Measurements from ENCODE around the gene CNKSR1. TPM values are rescaled to one million over a fixed set of nuclear protein-coding genes. Genes with fewer than 3 reads are reported as not detected.

Gene CNKSR1
- total RNA-seq, 4 donors from 2014 or later, result 17.8 to 43.3 (median 25.9) TPM

DNA sequence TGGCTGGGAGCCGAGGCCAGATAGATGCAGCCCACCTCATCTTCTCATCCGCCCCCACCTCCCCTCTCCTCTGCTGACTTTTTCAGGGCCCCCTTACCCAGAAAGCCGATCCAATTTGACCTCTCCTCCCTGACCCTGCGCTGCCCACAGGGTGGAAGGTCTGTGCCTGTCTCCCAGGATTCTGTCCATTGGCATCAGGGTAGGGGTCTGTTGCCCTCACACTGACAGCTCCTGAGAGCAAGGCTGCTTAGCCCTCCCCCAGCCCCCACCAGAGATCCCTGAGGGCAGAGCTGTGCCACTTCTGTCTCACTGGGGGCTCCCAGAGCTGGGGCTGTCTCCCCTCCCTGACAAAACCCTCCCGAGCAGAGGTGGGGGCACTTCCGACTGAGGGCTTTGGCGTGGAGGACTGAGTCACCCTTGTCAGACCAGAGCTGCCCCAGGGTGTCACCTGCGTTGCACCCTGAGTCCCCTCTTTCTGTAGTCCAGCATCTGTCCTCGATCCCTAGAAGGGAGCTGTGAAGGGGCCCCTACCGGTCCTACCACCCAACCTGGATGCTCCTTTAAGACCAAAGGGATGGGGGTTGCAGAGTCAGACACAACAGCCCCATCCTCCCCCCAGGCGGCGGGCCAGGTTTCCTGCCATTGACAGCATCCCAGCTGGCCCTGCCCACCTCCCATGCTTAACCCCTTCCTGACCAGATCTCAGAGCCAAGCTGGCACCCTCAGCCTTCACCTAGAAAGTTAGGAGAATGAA, 20.8 kb upstream of the CNKSR1 start:
- intact Hi-C loops (cut with DNase I), result loop anchor here (5.0 kb wide), 1 partner anchor 124 kb away; no protein-coding TSS in a partner anchor
- Histone ChIP-seq H3K36me3 (no peaks in the 10 kb centered on the region), H3K4me1 (peaks cover 11 to 31% (median 11%) of the 10 kb centered on the region in 3 donors), H3K27ac (peak overlapping the region in 3 of 4 donors; percentile 6 to 72 (median 69)), H3K27me3 (peaks cover 0 to 60% (median 0%) of the 10 kb centered on the region in 4 donors), H3K4me3 (peak overlapping the region in 3 of 4 donors; percentile 2 to 39 (median 30)), H3K9me3 (no peaks in the 10 kb centered on the region)
- WGBS, 2 donors, result 53% methylated on average over 5 to 6 of the region's 12 CpGs
- no peak for DNase-seq
- TF ChIP-seq, protein P1, sequence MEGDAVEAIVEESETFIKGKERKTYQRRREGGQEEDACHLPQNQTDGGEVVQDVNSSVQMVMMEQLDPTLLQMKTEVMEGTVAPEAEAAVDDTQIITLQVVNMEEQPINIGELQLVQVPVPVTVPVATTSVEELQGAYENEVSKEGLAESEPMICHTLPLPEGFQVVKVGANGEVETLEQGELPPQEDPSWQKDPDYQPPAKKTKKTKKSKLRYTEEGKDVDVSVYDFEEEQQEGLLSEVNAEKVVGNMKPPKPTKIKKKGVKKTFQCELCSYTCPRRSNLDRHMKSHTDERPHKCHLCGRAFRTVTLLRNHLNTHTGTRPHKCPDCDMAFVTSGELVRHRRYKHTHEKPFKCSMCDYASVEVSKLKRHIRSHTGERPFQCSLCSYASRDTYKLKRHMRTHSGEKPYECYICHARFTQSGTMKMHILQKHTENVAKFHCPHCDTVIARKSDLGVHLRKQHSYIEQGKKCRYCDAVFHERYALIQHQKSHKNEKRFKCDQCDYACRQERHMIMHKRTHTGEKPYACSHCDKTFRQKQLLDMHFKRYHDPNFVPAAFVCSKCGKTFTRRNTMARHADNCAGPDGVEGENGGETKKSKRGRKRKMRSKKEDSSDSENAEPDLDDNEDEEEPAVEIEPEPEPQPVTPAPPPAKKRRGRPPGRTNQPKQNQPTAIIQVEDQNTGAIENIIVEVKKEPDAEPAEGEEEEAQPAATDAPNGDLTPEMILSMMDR (IDR thresholded peaks at IDR 0.05), result no peak
- no peak for TF ChIP-seq POLR2A (IDR thresholded peaks at IDR 0.05)

- Histone ChIP-seq H3K27me3 (peaks cover 0 to 76% (median 0%) of the 10 kb centered on the region in 4 donors), H3K36me3 (no peaks in the 10 kb centered on the region), H3K4me1 (peaks cover 18 to 44% (median 19%) of the 10 kb centered on the region in 3 donors), H3K27ac (peak overlapping the region in 3 of 4 donors; percentile 49 to 68 (median 64)), H3K9me3 (no peaks in the 10 kb centered on the region), H3K4me3 (peak overlapping the region in 3 of 4 donors; percentile 52 to 75 (median 56))
- WGBS, 2 donors, result 47 to 48% methylated on average over 3 to 4 of the region's 5 CpGs
- no peak for DNase-seq
- intact Hi-C loops (cut with DNase I), result loop anchor here (5.0 kb wide), 1 partner anchor 126 kb away; no protein-coding TSS in a partner anchor
- TF ChIP-seq, protein P1 (IDR thresholded peaks at IDR 0.05), result no peak
- no peak for TF ChIP-seq POLR2A (IDR thresholded peaks at IDR 0.05)
These were observed 18.9 kb upstream of the CNKSR1 start for GRCh38 chr1:26158271-26158907.

- peak within 1 kb of the TSS; percentile 0 to 75 (median 54) for H3K4me3 ChIP-seq
- H3K27ac ChIP-seq, result peak within 1 kb of the TSS in 3 of 4 donors; percentile 49 to 68 (median 64)
- peaks cover 21 to 51% (median 23%) of the 10 kb centered on the region in 3 donors for H3K4me1 ChIP-seq
- no peaks in the 10 kb centered on the region for H3K36me3 ChIP-seq
- no peak for DNase-seq
- TF ChIP-seq, protein P1 (IDR thresholded peaks at IDR 0.05), result no peak
- TF ChIP-seq POLR2A (IDR thresholded peaks at IDR 0.05), result peak in 1 of 4 donors; percentile 21
- WGBS, 2 donors, result 24 to 48% methylated on average over 2 to 4 of the region's 6 CpGs
- H3K27me3 ChIP-seq, result peaks cover 0 to 81% (median 0%) of the 10 kb centered on the region in 4 donors
- intact Hi-C loops (cut with DNase I), result loop anchor here (5.0 kb wide), 1 partner anchor 127 kb away; no protein-coding TSS in a partner anchor
- no peaks in the 10 kb centered on the region for H3K9me3 ChIP-seq
These were observed 18.2 kb upstream of the CNKSR1 start, which contains the start of gene FAM110D for GRCh38 chr1:26158908-26159742. Gene FAM110D (plus strand): TSS chr1:26159079. CDS start chr1:26161292, 2,213 bp downstream.

GRCh38 chr1:26159743-26160039, 17.6 kb upstream of the CNKSR1 start:
- intact Hi-C loops (cut with DNase I), result loop anchor here (5.0 to 10.0 kb wide), 2 partner anchors 127 to 155 kb away; partner anchors contain the start of gene CD52
- H3K27ac ChIP-seq, result peak overlapping the region in 3 of 4 donors; percentile 49 to 68 (median 64)

More at GRCh38 chr1:26159743-26160039, 17.6 kb upstream of the CNKSR1 start:
- Histone ChIP-seq H3K4me1 (peaks cover 21 to 57% (median 29%) of the 10 kb centered on the region in 3 donors), H3K9me3 (no peaks in the 10 kb centered on the region), H3K36me3 (no peaks in the 10 kb centered on the region), H3K4me3 (peak overlapping the region; percentile 0 to 75 (median 54)), H3K27me3 (peaks cover 0 to 77% (median 0%) of the 10 kb centered on the region in 4 donors)
- WGBS, 2 donors, result 63 to 76% methylated on average over 4 of the region's 4 CpGs
- TF ChIP-seq, protein P1 (IDR thresholded peaks at IDR 0.05), result no peak
- no peak for TF ChIP-seq POLR2A (IDR thresholded peaks at IDR 0.05)
- no peak for DNase-seq
